Epithelial cell of esophagus (primary cell): ENCODE results near the gene LSM14A.

Experiments
- DNase-seq: peaks from one replicate; pipeline ENCODE4 v3.0.0; 2010; ENCODE audit warnings: low read depth
- H3K4me3 ChIP-seq: 2 replicates; pipeline ENCODE4 v1.5.1; 2011; ENCODE audit warnings: mild to moderate bottlenecking, low read length, control low read depth
- TF ChIP-seq, protein P1 (sequence below): IDR thresholded peaks from 2 replicates; pipeline ENCODE4 v1.5.1; 2011; ENCODE audit warnings: low read depth, mild to moderate bottlenecking, low read length, control low read depth, inconsistent platforms; ENCODE audit not compliant: insufficient read depth; ENCODE audit errors: missing control alignments

The LSM14A gene

DNA sequence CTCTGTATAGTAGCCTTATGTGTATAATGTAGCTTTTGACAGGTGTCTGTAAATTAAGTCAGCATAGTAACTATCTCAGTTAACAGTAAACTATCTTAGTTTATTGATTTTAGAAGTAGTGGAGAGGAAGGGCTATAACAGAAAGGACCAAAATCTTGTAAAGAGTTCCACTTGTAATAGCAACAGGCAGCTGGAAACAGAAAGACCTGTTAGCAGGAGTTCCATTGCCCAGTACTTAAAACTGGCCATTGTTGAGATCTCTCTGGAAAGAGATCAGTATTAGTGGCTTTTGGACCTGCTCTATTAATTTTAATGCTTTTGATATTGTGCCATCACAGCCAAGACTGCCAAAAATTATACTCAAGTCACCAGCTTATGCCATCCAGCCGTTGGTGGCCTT, 50.1 kb downstream of the LSM14A start:
- TF ChIP-seq, protein P1, sequence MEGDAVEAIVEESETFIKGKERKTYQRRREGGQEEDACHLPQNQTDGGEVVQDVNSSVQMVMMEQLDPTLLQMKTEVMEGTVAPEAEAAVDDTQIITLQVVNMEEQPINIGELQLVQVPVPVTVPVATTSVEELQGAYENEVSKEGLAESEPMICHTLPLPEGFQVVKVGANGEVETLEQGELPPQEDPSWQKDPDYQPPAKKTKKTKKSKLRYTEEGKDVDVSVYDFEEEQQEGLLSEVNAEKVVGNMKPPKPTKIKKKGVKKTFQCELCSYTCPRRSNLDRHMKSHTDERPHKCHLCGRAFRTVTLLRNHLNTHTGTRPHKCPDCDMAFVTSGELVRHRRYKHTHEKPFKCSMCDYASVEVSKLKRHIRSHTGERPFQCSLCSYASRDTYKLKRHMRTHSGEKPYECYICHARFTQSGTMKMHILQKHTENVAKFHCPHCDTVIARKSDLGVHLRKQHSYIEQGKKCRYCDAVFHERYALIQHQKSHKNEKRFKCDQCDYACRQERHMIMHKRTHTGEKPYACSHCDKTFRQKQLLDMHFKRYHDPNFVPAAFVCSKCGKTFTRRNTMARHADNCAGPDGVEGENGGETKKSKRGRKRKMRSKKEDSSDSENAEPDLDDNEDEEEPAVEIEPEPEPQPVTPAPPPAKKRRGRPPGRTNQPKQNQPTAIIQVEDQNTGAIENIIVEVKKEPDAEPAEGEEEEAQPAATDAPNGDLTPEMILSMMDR, result no peak
- no peak for DNase-seq
- H3K4me3 ChIP-seq, result no peak overlapping the region

DNA sequence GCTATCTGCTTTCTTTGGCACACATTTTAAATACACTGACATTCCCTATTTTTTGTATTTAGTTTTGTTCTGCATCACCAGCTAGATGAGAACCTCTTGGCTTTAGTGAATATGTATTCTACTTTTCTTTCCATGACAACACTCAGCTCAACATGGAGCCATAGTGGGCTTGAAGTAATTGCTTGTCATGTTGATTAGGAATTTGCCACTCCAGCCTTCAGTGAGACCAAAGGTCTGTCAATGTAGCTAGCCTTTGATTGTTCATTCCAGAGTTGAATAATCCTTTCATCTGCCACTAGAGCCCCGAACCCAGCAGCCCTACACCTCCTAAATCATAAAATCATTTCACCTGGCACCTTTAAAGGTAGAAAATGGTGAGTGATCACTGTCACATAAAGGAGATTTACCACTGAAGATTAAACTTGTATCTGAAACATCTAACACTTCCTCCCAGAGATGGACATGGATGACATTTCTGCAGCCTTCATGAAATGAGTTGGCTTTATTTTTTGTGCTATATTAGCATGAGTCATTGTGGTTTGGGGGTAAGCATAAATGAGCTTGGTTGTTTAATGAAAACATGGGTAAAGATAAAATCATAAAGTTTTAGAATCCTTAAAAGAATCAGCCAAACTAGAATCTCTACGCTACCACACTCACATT, 52.8 kb downstream of the LSM14A start:
- TF ChIP-seq, protein P1, result no peak
- DNase-seq, result no peak
- no peak overlapping the region for H3K4me3 ChIP-seq

GRCh38 chr19:34225659-34226015, 53.3 kb downstream of the LSM14A start:
- H3K4me3 ChIP-seq, result no peak overlapping the region
- DNase-seq, result no peak
- TF ChIP-seq, protein P1, result no peak

- H3K4me3 ChIP-seq, result no peak overlapping the region
- DNase-seq, result no peak
- TF ChIP-seq, protein P1, result no peak
Measured at GRCh38 chr19:34226036-34226435, 53.7 kb downstream of the LSM14A start.

GRCh38 chr19:34228347-34228746, 56.0 kb downstream of the LSM14A start:
- no peak overlapping the region for H3K4me3 ChIP-seq
- TF ChIP-seq, protein P1, result no peak
- peak; percentile 16 for DNase-seq

GRCh38 chr19:34228762-34229161, 56.5 kb downstream of the LSM14A start:
- no peak for DNase-seq
- H3K4me3 ChIP-seq, result no peak overlapping the region
- TF ChIP-seq, protein P1, result no peak

DNA sequence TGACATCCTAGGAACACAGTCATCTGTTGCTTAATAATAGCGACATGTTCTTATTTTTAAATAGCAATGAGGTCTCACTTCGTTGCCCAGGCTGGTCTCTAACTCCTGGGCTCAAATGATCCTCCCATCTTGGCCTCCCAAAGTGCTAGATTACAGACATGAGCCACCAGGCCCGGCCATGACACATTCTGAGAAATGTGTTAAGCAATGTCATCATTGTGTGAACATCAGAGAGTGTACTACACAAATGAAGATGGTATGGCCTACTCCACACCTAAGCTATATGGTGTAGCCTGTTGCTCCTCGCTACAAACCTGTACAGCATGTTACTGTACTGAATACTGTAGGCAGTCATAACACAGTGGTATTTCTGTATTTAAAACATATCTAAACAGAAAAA, 57.4 kb downstream of the LSM14A start:
- DNase-seq, result no peak
- no peak overlapping the region for H3K4me3 ChIP-seq
- TF ChIP-seq, protein P1, result no peak
